ENCODE measurements around the gene MAB21L3. TPM values are rescaled to one million over a fixed set of nuclear protein-coding genes. Genes with fewer than 3 reads are reported as not detected.

Gene MAB21L3
- total and polyA plus RNA-seq, 2 of the 13 experiments (the other 11 are each of a cell fraction or from before 2014, with no cell fraction given), result 0.55 to 4.1 TPM

GRCh38 chr1:116179419-116179818, 68.2 kb downstream of the MAB21L3 start (continued):
- no peak for TF ChIP-seq TRIM22 (IDR thresholded peaks at IDR 0.05)
- TF ChIP-seq ATM (IDR thresholded peaks at IDR 0.05; ENCODE audit: borderline replicate concordance), result no peak
- no peak for TF ChIP-seq ZNF556 (CRISPR knock-in tag; IDR thresholded peaks at IDR 0.05; ENCODE audit: borderline replicate concordance)
- TF ChIP-seq PAF1 (CRISPR knock-in tag; IDR thresholded peaks at IDR 0.05), result no peak
- TF ChIP-seq ZNF761 (CRISPR knock-in tag; conservative IDR thresholded peaks at IDR 0.05), result no peak
- peak; percentile 62; the same call in 1 of the 2 replicates for TF ChIP-seq HOMEZ (CRISPR knock-in tag; IDR thresholded peaks at IDR 0.05; ENCODE audit: low read depth)
- no peak for TF ChIP-seq MTERF4 (CRISPR knock-in tag; IDR thresholded peaks at IDR 0.05)
- TF ChIP-seq PHF8 (CRISPR knock-in tag; IDR thresholded peaks at IDR 0.05), result no peak
- TF ChIP-seq SMAD1 (CRISPR knock-in tag; IDR thresholded peaks at IDR 0.05; ENCODE audit: borderline replicate concordance, low read depth), result no peak
- TF ChIP-seq ZFYVE20 (CRISPR knock-in tag; IDR thresholded peaks at IDR 0.05; ENCODE audit: borderline replicate concordance, low read depth), result no peak
- 0 out of 4 replicates have a peak, but pooled peaks of 1 of the 2 experiments have one; percentile 19 for TF ChIP-seq REST (IDR thresholded peaks at IDR 0.05; ENCODE audit: borderline replicate concordance in 1 of 2, low read depth in 1 of 2, low read length in 2 of 2)
- no peak for TF ChIP-seq GZF1 (CRISPR knock-in tag; IDR thresholded peaks at IDR 0.05)
- TF ChIP-seq MNT (IDR thresholded peaks at IDR 0.05), result no peak
- no peak for TF ChIP-seq BRD4 (CRISPR knock-in tag; IDR thresholded peaks at IDR 0.05)
